CD4-positive, CD25-positive, alpha-beta regulatory T cell (primary cell): ENCODE data around the gene NHSL2. TPM values are rescaled to one million over a fixed set of nuclear protein-coding genes. Genes with fewer than 3 reads are reported as not detected.
"Not testable (repeated sequence)": the region's sequence is repeated elsewhere in the genome, so short reads cannot be mapped to it uniquely, and the experiment has no call there.

ENCODE experiments used
- ATAC-seq, 2 donors: fragments of 150-1000 bp; cut with Tn5 transposase; one replicate each; pipeline ENCODE4 v1.10.0; 2021; ENCODE audit warnings: low read depth in 2 of 2, moderate number of reproducible peaks in 2 of 2, moderate library complexity in 1 of 2
- DNase-seq, 3 donors: peaks; one replicate each; pipeline versions ENCODE4 v3.0.0 to v3.0.0-alpha.2; 2012 to 2022; ENCODE audit warnings: mixed read lengths in 1 of 3
- H3K27ac ChIP-seq: one replicate; pipeline ENCODE4 v1.7.0; 2013; ENCODE audit warnings: mild to moderate bottlenecking, low read length; ENCODE audit not compliant: insufficient read depth, poor library complexity, severe bottlenecking
- H3K27me3 ChIP-seq: one replicate; pipeline ENCODE4 v1.7.0; 2013; ENCODE audit warnings: low read length; ENCODE audit not compliant: control insufficient read depth, insufficient read depth
- H3K36me3 ChIP-seq: one replicate; pipeline ENCODE4 v1.7.0; 2013; ENCODE audit warnings: mild to moderate bottlenecking, low read length, moderate library complexity; ENCODE audit not compliant: control insufficient read depth, insufficient read depth
- H3K4me1 ChIP-seq: 2 replicates; pipeline ENCODE4 v1.7.0; 2013; ENCODE audit warnings: mild to moderate bottlenecking, low read length; ENCODE audit not compliant: insufficient read depth, control insufficient read depth, poor library complexity, severe bottlenecking
- H3K4me3 ChIP-seq: one replicate; pipeline ENCODE4 v1.7.0; 2013; ENCODE audit warnings: low read depth, mild to moderate bottlenecking, low read length, moderate library complexity
- H3K9me3 ChIP-seq, 2 experiments: 1 replicate in 1 of 2; 2 replicates in 1 of 2; pipeline ENCODE4 v1.7.0; 2013; ENCODE audit warnings: low read length in 2 of 2, mild to moderate bottlenecking in 1 of 2, moderate library complexity in 1 of 2; ENCODE audit not compliant: control insufficient read depth in 2 of 2
- H3K27ac Mint-ChIP-seq, 3 donors: one replicate each; pipeline ENCODE4 v1.8.0; 2020 to 2022; ENCODE audit warnings: mild to moderate bottlenecking in 3 of 3, mixed read lengths in 3 of 3, moderate library complexity in 2 of 3
- H3K27me3 Mint-ChIP-seq: one replicate; pipeline ENCODE4 v1.8.0; 2022; ENCODE audit warnings: mild to moderate bottlenecking, mixed read lengths
- H3K36me3 Mint-ChIP-seq: one replicate; pipeline ENCODE4 v1.8.0; 2020; ENCODE audit warnings: mixed read lengths
- H3K4me1 Mint-ChIP-seq, 4 donors: one replicate each; pipeline ENCODE4 v1.8.0; 2020 to 2022; ENCODE audit warnings: mixed read lengths in 4 of 4, mild to moderate bottlenecking in 1 of 4
- H3K4me3 Mint-ChIP-seq, 4 donors: one replicate each; pipeline ENCODE4 v1.8.0; 2020 to 2022; ENCODE audit warnings: mild to moderate bottlenecking in 4 of 4, mixed read lengths in 4 of 4, moderate library complexity in 3 of 4
- H3K9me3 Mint-ChIP-seq, 7 donors: one replicate each; pipeline ENCODE4 v1.8.0; 2020 to 2022; ENCODE audit warnings: mixed read lengths in 7 of 7, mild to moderate bottlenecking in 3 of 7, moderate library complexity in 2 of 7
- polyA plus RNA-seq, 4 donors: library from polyadenylated mRNA; unstranded; fragments of 300-500 nt; fragmentation: Illumina TruSeq; gene quantifications; one replicate each; pipeline ENCODE4 v1.2.3, GENCODE V29; 2021
- total RNA-seq: library from RNA; stranded (reverse); gene quantifications from one replicate; pipeline ENCODE4 v1.2.3, GENCODE V29; 2022

Gene NHSL2
- total and polyA plus RNA-seq, 5 donors from 2014 or later: 1.5 to 6.7 (median 2.2) TPM

DNA sequence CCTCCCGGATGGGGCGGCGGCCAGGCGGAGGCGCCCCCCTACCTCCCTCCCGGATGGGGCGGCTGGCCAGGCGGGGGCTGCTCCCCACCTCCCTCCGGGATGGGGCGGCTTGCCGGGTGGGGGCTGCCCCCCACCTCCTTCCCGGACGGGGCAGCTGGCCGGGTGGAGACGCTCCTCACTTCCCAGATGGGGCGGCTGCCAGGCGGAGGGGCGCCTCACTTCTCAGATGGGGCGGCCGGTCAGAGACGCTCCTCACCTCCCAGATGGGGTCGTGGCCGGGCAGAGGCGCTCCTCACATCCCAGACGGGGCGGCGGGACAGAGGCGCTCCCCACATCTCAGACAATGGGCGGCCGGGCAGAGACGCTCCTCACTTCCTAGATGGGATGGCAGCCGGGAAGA lies 33.8 kb upstream of the NHSL2 start:
- H3K4me1 ChIP-seq, H3K9me3 ChIP-seq, H3K4me1 Mint-ChIP-seq, H3K27ac ChIP-seq, DNase-seq, H3K27me3 ChIP-seq, H3K27me3 Mint-ChIP-seq, H3K4me3 ChIP-seq, H3K36me3 ChIP-seq, ATAC-seq, H3K36me3 Mint-ChIP-seq, H3K4me3 Mint-ChIP-seq, H3K27ac Mint-ChIP-seq, H3K9me3 Mint-ChIP-seq: not testable (repeated sequence)

DNA sequence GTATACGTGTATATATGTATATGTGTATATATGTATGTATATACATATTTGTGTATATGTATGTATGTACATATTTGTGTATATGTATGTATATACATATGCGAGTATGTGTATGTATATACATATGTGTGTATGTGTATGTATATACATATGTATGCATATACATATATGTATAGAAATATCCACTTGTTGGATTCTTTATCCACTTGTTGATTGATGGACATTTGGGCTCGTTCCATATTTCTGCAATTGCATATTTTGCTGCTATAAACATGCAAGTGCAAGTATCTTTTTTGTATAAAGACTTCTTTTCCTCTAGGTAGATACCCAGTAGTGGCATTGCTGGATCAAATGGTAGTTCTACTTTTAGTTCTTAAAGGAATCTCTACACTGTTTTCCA lies 25.5 kb upstream of the NHSL2 start:
- H3K27ac ChIP-seq: no peak overlapping the region
- Mint-ChIP-seq H3K9me3 (peaks cover 0 to 5% (median 0%) of the 10 kb centered on the region in 7 donors), H3K27ac (no peak overlapping the region), H3K4me1 (no peaks in the 10 kb centered on the region), H3K4me3 (no peak overlapping the region), H3K27me3 (no peaks in the 10 kb centered on the region), H3K36me3 (no peaks in the 10 kb centered on the region)
- H3K4me1 ChIP-seq: no peaks in the 10 kb centered on the region
- no peak overlapping the region for H3K4me3 ChIP-seq
- no peaks in the 10 kb centered on the region for H3K36me3 ChIP-seq
- ATAC-seq (no peak), DNase-seq (no peak)
- H3K27me3 ChIP-seq: no peaks in the 10 kb centered on the region
- no peaks in the 10 kb centered on the region for H3K9me3 ChIP-seq

GRCh38 chrX:71895607-71896006 lies 15.0 kb upstream of the NHSL2 start:
- no peak overlapping the region for H3K27ac Mint-ChIP-seq
- H3K4me1 Mint-ChIP-seq: no peaks in the 10 kb centered on the region
- Histone ChIP-seq H3K4me3 (no peak overlapping the region), H3K36me3 (no peaks in the 10 kb centered on the region), H3K27ac (no peak overlapping the region), H3K9me3 (no peaks in the 10 kb centered on the region), H3K27me3 (no peaks in the 10 kb centered on the region), H3K4me1 (no peaks in the 10 kb centered on the region)
- ATAC-seq (no peak), DNase-seq (no peak)
- peaks cover 0 to 2% (median 0%) of the 10 kb centered on the region in 7 donors for H3K9me3 Mint-ChIP-seq
- H3K27me3 Mint-ChIP-seq: peaks cover 8% of the 10 kb centered on the region
- H3K36me3 Mint-ChIP-seq: no peaks in the 10 kb centered on the region
- no peak overlapping the region for H3K4me3 Mint-ChIP-seq

DNA sequence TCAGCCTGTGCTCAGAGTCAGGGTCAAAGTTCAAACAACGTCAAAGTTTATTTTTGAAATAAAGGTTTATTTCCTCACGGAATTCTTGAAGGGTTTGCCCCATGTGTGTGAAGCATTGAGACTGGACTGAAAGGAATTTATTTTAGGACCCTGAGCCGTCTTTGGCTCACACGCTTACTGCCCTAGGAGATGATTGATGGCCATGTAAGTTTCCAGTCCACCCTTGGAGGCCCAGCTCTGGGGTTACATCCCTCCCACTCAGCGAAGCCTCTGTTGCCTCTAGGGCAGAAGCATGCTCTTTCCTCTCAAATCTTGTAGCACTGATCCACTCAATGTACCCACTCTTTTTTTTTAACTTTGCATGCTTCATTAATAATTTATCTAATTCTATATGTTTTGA lies 4.5 kb upstream of the NHSL2 start:
- H3K27me3 Mint-ChIP-seq: peaks cover 14% of the 10 kb centered on the region
- Histone ChIP-seq H3K36me3 (no peaks in the 10 kb centered on the region), H3K27ac (no peak overlapping the region), H3K27me3 (peaks cover 3% of the 10 kb centered on the region), H3K4me1 (peaks cover 5% of the 10 kb centered on the region), H3K4me3 (no peak overlapping the region), H3K9me3 (no peaks in the 10 kb centered on the region)
- H3K27ac Mint-ChIP-seq: no peak overlapping the region
- peaks cover 0 to 6% (median 0%) of the 10 kb centered on the region in 7 donors for H3K9me3 Mint-ChIP-seq
- peaks cover 0 to 5% (median 0%) of the 10 kb centered on the region in 4 donors for H3K4me1 Mint-ChIP-seq
- H3K36me3 Mint-ChIP-seq: no peaks in the 10 kb centered on the region
- ATAC-seq: no peak
- H3K4me3 Mint-ChIP-seq: no peak overlapping the region
- no peak for DNase-seq

GRCh38 chrX:71908387-71908786 lies 2.3 kb upstream of the NHSL2 start:
- peaks cover 0 to 5% (median 0%) of the 10 kb centered on the region in 4 donors for H3K4me1 Mint-ChIP-seq
- H3K36me3 Mint-ChIP-seq: no peaks in the 10 kb centered on the region
- DNase-seq (no peak), ATAC-seq (no peak)
- H3K36me3 ChIP-seq: no peaks in the 10 kb centered on the region
- peaks cover 10% of the 10 kb centered on the region for H3K4me1 ChIP-seq
- H3K9me3 Mint-ChIP-seq: peaks cover 0 to 2% (median 0%) of the 10 kb centered on the region in 7 donors
- H3K4me3 Mint-ChIP-seq: no peak overlapping the region
- H3K9me3 ChIP-seq: no peaks in the 10 kb centered on the region
- H3K27ac ChIP-seq: no peak overlapping the region
- no peak overlapping the region for H3K27ac Mint-ChIP-seq
- no peak overlapping the region for H3K4me3 ChIP-seq
- H3K27me3 Mint-ChIP-seq: peaks cover 16% of the 10 kb centered on the region
- H3K27me3 ChIP-seq: peaks cover 3% of the 10 kb centered on the region

GRCh38 chrX:71909956-71910355 lies 689 bp upstream of the NHSL2 start:
- Histone ChIP-seq H3K27ac (no peak overlapping the region), H3K27me3 (peaks cover 3% of the 10 kb centered on the region), H3K9me3 (no peaks in the 10 kb centered on the region), H3K36me3 (no peaks in the 10 kb centered on the region), H3K4me3 (no peak overlapping the region), H3K4me1 (peaks cover 10% of the 10 kb centered on the region)
- Mint-ChIP-seq H3K36me3 (no peaks in the 10 kb centered on the region), H3K9me3 (peaks cover 0 to 2% (median 0%) of the 10 kb centered on the region in 7 donors), H3K4me1 (peaks cover 0 to 5% (median 0%) of the 10 kb centered on the region in 4 donors), H3K27ac (peak overlapping the region in 1 of 3 donors; percentile 63), H3K4me3 (peak overlapping the region in 1 of 4 donors; percentile 62), H3K27me3 (peaks cover 24% of the 10 kb centered on the region)
- DNase-seq (no peak), ATAC-seq (no peak)

GRCh38 chrX:71910986-71911730 lies 513 bp downstream of the NHSL2 start:
- H3K4me1 Mint-ChIP-seq: peaks cover 0 to 5% (median 0%) of the 10 kb centered on the region in 4 donors

GRCh38 chrX:71911731-71912050 lies 1.0 kb downstream of the NHSL2 start:
- no peak for DNase-seq
- Histone ChIP-seq H3K4me1 (peaks cover 10% of the 10 kb centered on the region), H3K27me3 (peaks cover 3% of the 10 kb centered on the region), H3K27ac (no peak overlapping the region), H3K36me3 (no peaks in the 10 kb centered on the region), H3K4me3 (no peak overlapping the region), H3K9me3 (no peaks in the 10 kb centered on the region)
- no peak for ATAC-seq
- H3K4me3 Mint-ChIP-seq: peak overlapping the region in 2 of 4 donors; percentile 36 to 59
- H3K36me3 Mint-ChIP-seq: no peaks in the 10 kb centered on the region
- H3K27ac Mint-ChIP-seq: no peak overlapping the region
- H3K9me3 Mint-ChIP-seq: no peaks in the 10 kb centered on the region
- peaks cover 0 to 5% (median 0%) of the 10 kb centered on the region in 4 donors for H3K4me1 Mint-ChIP-seq
- peaks cover 23% of the 10 kb centered on the region for H3K27me3 Mint-ChIP-seq

More at GRCh38 chrX:71910986-71911730, 513 bp downstream of the NHSL2 start:
- Histone ChIP-seq H3K36me3 (no peaks in the 10 kb centered on the region), H3K9me3 (no peaks in the 10 kb centered on the region), H3K27me3 (peaks cover 3% of the 10 kb centered on the region), H3K27ac (no peak overlapping the region), H3K4me3 (no peak overlapping the region), H3K4me1 (peaks cover 10% of the 10 kb centered on the region)
- no peak overlapping the region for H3K27ac Mint-ChIP-seq
- H3K9me3 Mint-ChIP-seq: no peaks in the 10 kb centered on the region
- no peaks in the 10 kb centered on the region for H3K36me3 Mint-ChIP-seq
- H3K4me3 Mint-ChIP-seq: peak overlapping the region in 3 of 4 donors; percentile 28 to 58 (median 36)
- peaks cover 24% of the 10 kb centered on the region for H3K27me3 Mint-ChIP-seq
- ATAC-seq (peak in 1 of 2 donors; percentile 28), DNase-seq (peak in 2 of 3 donors; percentile 5 to 12)
